Stomach (tissue), 9 donors: ENCODE measurements around the gene CIAO3. TPM values are rescaled to one million over a fixed set of nuclear protein-coding genes. Genes with fewer than 3 reads are reported as not detected.

Source experiments
- DNase-seq, 2 donors: peaks; one replicate each; pipeline versions ENCODE4 v3.0.0 to v3.0.0-alpha.2; 2013 to 2019
- H3K27ac ChIP-seq, 5 donors: fragments of 200-600 bp in 4 of 5; sonication (generic) in 4 of 5; one replicate each; pipeline ENCODE4 v1.5.1; 2013 to 2019; ENCODE audit warnings: mild to moderate bottlenecking in 1 of 5, moderate library complexity in 1 of 5
- H3K27me3 ChIP-seq, 3 donors: fragments of 200-600 bp; sonication (generic); one replicate each; pipeline ENCODE4 v1.5.1; 2017 to 2019; ENCODE audit warnings: mixed run types in 1 of 3
- H3K36me3 ChIP-seq, 4 donors: fragments of 200-600 bp; sonication (generic); 1 replicate in 3 of 4; 2 replicates in 1 of 4; pipeline ENCODE4 v1.5.1; 2016 to 2019
- H3K4me1 ChIP-seq, 4 donors: fragments of 200-600 bp; sonication (generic); one replicate each; pipeline ENCODE4 v1.5.1; 2016 to 2019
- H3K4me3 ChIP-seq, 4 donors: fragments of 200-600 bp; sonication (generic) in 3 of 4; one replicate each; pipeline ENCODE4 v1.5.1; 2016 to 2019; ENCODE audit warnings: mild to moderate bottlenecking in 1 of 4
- H3K9me3 ChIP-seq, 4 donors: fragments of 200-600 bp; sonication (generic); one replicate each; pipeline ENCODE4 v1.5.1; 2016 to 2019
- CTCF ChIP-seq, 7 experiments: fragments of 450-650 bp in 4 of 7; fragments of 200-600 bp in 3 of 7; sonication (generic) in 3 of 7; IDR thresholded peaks; one replicate each; pipeline ENCODE4 v1.5.1; 2016 to 2019; ENCODE audit warnings: antibody characterized with exemption in 7 of 7, control low read depth in 2 of 7, mild to moderate bottlenecking in 1 of 7
- EP300 ChIP-seq: sonication (generic); formaldehyde crosslinking; IDR thresholded peaks from one replicate; pipeline ENCODE4 v1.6.1; 2017; ENCODE audit warnings: antibody characterized with exemption
- POLR2A ChIP-seq, 4 donors: fragments of 450-650 bp; IDR thresholded peaks; one replicate each; pipeline ENCODE4 v1.6.1; 2016; ENCODE audit warnings: antibody characterized with exemption in 4 of 4, control low read depth in 2 of 4, mild to moderate bottlenecking in 1 of 4, moderate library complexity in 1 of 4
- POLR2AphosphoS5 ChIP-seq, 3 donors: sonication (generic); formaldehyde crosslinking; IDR thresholded peaks; one replicate each; pipeline ENCODE4 v1.6.1; 2016; ENCODE audit warnings: antibody characterized with exemption in 3 of 3
- WGBS, 5 donors: extraction: QIAGEN DNeasy Blood & Tissue Kit in 3 of 5; methylation state at CpG; one replicate each; pipeline versions ENCODE4 v1.1.5 to v1.1.7; 2013 to 2018; 5-methylcytosine and 5-hydroxymethylcytosine counted together
- intact Hi-C: fragments of 100-400 bp; cut with DNase I; formaldehyde crosslinking; loops from one replicate; pipeline ENCODE4 v1.15.1; 2023; ENCODE audit warnings: low total_unique reads
- polyA plus RNA-seq, 3 donors: library from polyadenylated mRNA; stranded (reverse); fragments of 200-250 nt; gene quantifications; one replicate each; pipeline ENCODE4 v1.2.3, GENCODE V29; 2013
- total RNA-seq, 5 donors: library from RNA; depleted of rRNA; stranded (reverse); fragments of >200 nt; gene quantifications; one replicate each; pipeline versions ENCODE4 v1.1.0 to v1.2.3, GENCODE V29; 2014 to 2016
- donor health status: healthy with polysubstance abuse.
- donor health status: Bipolar disorder and iron deficiency.
- donor health status: healthy.

The CIAO3 gene
- total and polyA plus RNA-seq, 8 donors: 22.8 to 145 (median 49.6) TPM

DNA sequence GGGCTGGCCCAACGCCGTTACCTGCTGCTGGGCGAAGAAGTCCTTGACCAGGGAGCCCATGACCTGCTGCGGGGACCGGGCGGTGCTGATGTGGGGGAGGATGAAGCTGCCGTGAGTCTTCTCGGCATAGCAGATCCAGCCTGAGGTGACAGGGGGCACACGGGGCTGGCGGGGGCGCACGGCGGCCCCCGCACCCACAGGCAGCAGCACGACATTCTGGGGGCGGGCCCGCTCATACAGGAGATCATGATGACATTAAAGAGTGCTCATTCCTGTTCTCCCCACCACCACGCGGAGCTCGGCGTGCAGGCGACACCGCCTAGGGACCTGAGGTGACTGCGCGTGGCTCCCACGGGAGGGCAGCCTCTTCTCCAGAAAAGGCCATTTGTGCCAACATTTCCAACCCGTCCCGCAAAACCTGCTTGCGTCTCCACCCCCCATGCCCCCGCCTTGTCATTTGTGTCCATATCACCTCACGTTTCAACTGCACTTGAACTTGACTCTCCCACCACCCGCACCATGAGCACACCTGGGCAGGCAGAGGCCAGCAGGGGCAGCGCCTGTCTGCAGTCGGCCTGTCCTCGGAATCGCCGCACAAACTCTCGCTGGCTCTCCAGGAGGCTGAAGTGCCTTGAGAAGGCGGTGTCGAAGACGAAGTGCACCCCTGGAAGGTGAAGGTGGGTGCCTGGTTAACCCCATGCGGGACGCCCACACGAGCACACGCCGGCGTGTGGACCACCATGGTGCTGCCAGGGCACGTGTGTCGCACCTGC lies 6.4 kb downstream of the CIAO3 start:
- Histone ChIP-seq H3K9me3 (no peaks in the 10 kb centered on the region), H3K27ac (no peak overlapping the region), H3K4me3 (no peak overlapping the region), H3K4me1 (peaks cover 0 to 8% (median 2%) of the 10 kb centered on the region in 4 donors), H3K36me3 (peaks cover 46 to 93% (median 88%) of the 10 kb centered on the region in 4 donors), H3K27me3 (peaks cover 0 to 1% (median 0%) of the 10 kb centered on the region in 3 donors)
- TF ChIP-seq CTCF (IDR thresholded peaks at IDR 0.05): no peak
- TF ChIP-seq EP300: no peak
- TF ChIP-seq POLR2A (IDR thresholded peaks at IDR 0.05): no peak
- no peak for TF ChIP-seq POLR2AphosphoS5 (IDR thresholded peaks at IDR 0.05)
- intact Hi-C loops: no loop called here
- WGBS, 5 donors: 90 to 94% (median 91%) methylated on average over 46 to 49 of the region's 49 CpGs
- no peak for DNase-seq

DNA sequence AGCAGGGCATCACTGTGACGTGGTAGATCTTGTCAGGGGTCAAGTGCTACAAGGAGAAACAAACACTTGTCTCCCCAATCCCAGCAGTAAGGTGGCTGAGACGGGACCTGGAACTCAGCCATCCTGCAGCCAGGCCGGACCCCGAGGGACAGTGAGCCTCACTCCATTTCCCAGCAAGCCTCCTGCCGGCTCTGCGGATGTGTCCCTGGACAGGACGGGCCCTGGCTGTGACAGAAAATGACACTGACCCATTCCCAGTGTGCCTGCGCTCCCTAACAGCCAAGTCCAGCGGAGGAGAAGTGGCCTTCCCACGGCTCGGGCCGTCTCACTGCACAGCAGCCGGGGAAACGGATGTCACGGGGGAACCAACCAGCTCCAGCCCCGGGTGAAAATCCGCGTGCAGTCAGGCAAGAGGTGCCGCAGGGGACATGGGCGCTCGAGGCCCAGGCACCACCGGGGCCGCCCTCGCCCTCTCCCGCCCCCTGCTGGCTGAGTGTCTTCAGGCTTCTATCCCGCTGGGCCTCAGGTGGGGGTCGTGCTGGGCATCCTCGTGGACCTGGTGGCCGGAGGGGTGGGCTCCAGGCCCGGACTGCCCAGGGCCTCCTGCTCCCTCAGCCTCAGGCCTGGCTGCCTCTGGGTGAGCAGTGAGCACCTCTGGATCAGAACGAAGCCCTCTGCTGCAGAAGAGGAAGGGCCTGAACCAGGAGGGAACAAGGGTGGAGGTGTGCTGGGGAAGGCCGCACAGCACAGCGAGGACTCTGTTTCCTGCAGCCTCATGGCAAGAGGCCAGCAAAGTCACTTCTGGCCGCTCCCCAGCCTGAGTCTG lies 7.2 kb downstream of the CIAO3 start:
- H3K4me3 ChIP-seq: no peak overlapping the region
- H3K9me3 ChIP-seq: no peaks in the 10 kb centered on the region
- H3K4me1 ChIP-seq: peaks cover 5 to 10% (median 5%) of the 10 kb centered on the region in 4 donors
- H3K36me3 ChIP-seq: peaks cover 46 to 91% (median 82%) of the 10 kb centered on the region in 4 donors
- WGBS, 5 donors: 69 to 88% (median 81%) methylated on average over 13 to 34 of the region's 34 CpGs
- no peak for TF ChIP-seq POLR2AphosphoS5 (IDR thresholded peaks at IDR 0.05)
- no peak for DNase-seq
- H3K27me3 ChIP-seq: peaks cover 0 to 9% (median 3%) of the 10 kb centered on the region in 3 donors
- intact Hi-C loops: no loop called here
- no peak overlapping the region for H3K27ac ChIP-seq

- H3K36me3 ChIP-seq: peaks cover 45 to 85% (median 77%) of the 10 kb centered on the region in 4 donors
These were observed 7.9 kb downstream of the CIAO3 start for GRCh38 chr16:732936-733335.

GRCh38 chr16:732332-732731 lies 8.5 kb downstream of the CIAO3 start:
- TF ChIP-seq CTCF (IDR thresholded peaks at IDR 0.05) (no peak), POLR2AphosphoS5 (IDR thresholded peaks at IDR 0.05) (no peak), POLR2A (IDR thresholded peaks at IDR 0.05) (no peak), EP300 (no peak)
- intact Hi-C loops: no loop called here
- Histone ChIP-seq H3K4me1 (peaks cover 18 to 19% (median 18%) of the 10 kb centered on the region in 4 donors), H3K27ac (no peak overlapping the region), H3K27me3 (peaks cover 0 to 22% (median 16%) of the 10 kb centered on the region in 3 donors), H3K36me3 (peaks cover 39 to 79% (median 71%) of the 10 kb centered on the region in 4 donors), H3K4me3 (no peak overlapping the region), H3K9me3 (no peaks in the 10 kb centered on the region)
- no peak for DNase-seq
- 91 to 98% (median 96%) methylated on average over 12 of the region's 12 CpGs for WGBS, 5 donors

More at GRCh38 chr16:732936-733335, 7.9 kb downstream of the CIAO3 start:
- no peak overlapping the region for H3K27ac ChIP-seq
- 88 to 93% (median 90%) methylated on average over 7 to 13 of the region's 13 CpGs for WGBS, 5 donors
- H3K4me1 ChIP-seq: peaks cover 12 to 16% (median 12%) of the 10 kb centered on the region in 4 donors
- H3K9me3 ChIP-seq: no peaks in the 10 kb centered on the region
- intact Hi-C loops: no loop called here
- H3K4me3 ChIP-seq: no peak overlapping the region
- H3K27me3 ChIP-seq: peaks cover 0 to 16% (median 10%) of the 10 kb centered on the region in 3 donors
- TF ChIP-seq POLR2AphosphoS5 (IDR thresholded peaks at IDR 0.05) (no peak), POLR2A (IDR thresholded peaks at IDR 0.05) (no peak), EP300 (no peak), CTCF (IDR thresholded peaks at IDR 0.05) (no peak)
- no peak for DNase-seq
